ENCODE data around the gene LTB. TPM values are rescaled to one million over a fixed set of nuclear protein-coding genes. Genes with fewer than 3 reads are reported as not detected.

LTB gene
- 31.0 TPM for total RNA-seq

GRCh38 chr6:31582230-31582643, at the start of gene LTB:
Gene LTB, minus strand, starts transcription at chr6:31582424. Its CDS starts 7 bp downstream, at chr6:31582417.
- DNase-seq (ENCODE audit: low read depth in 2 of 3, low spot score in 2 of 3) = no peak

DNA sequence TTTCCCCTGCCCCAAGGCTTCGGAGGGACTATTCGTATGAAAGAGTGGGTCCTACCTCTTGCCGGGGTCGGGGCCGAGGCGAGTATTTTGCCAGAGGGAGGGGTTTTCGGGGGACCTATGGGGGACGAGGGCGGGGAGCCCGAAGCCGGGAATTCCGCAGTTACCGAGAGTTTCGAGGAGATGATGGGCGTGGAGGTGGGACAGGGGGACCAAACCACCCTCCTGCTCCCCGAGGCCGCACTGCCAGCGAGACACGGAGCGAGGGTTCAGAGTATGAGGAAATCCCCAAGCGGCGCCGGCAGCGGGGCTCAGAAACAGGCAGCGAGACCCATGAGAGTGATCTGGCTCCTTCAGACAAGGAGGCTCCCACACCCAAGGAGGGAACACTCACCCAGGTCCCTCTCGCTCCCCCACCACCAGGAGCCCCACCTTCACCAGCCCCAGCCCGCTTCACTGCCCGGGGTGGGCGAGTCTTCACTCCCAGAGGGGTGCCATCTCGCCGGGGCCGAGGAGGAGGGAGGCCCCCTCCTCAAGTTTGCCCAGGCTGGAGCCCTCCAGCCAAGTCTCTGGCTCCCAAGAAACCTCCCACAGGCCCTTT, 49.6 kb upstream of the LTB start:
- no peak for DNase-seq (ENCODE audit: low read depth in 2 of 3, low spot score in 2 of 3)

DNA sequence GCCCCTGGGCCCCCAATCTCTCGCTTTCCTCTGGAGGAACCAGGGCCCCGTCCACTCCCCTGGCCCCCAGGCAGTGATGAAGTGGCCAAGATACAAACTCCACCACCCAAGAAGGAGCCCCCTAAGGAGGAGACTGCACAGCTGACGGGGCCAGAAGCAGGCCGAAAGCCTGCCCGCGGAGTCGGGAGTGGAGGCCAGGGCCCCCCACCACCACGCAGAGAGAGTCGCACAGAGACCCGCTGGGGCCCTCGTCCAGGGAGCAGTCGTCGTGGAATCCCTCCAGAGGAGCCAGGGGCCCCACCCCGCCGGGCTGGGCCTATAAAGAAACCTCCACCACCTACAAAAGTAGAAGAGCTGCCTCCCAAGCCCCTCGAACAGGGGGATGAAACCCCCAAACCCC, 49.0 kb upstream of the LTB start:
- DNase-seq (ENCODE audit: low read depth in 2 of 3, low spot score in 2 of 3) = no peak

GRCh38 chr6:31630177-31630934, 48.1 kb upstream of the LTB start:
- no peak for DNase-seq (ENCODE audit: low read depth in 2 of 3, low spot score in 2 of 3)

DNA sequence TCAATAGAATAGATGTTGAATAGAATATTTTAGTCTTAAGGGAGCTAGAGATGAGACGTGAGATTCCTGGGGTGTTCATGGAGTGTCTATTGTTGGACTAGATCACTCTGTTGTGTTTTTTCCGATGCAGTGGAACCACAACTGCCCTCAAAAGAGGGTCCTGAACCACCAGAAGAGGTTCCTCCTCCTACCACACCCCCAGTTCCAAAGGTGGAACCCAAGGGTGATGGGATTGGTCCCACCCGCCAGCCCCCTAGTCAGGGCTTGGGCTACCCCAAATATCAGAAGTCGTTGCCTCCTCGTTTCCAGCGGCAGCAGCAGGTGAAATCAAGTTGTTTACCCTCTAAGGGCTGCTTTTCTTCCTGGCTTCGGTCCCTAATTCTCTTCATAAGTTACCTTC, 46.8 kb upstream of the LTB start:
- DNase-seq (ENCODE audit: low read depth in 2 of 3, low spot score in 2 of 3) = no peak

- no peak for DNase-seq (ENCODE audit: low read depth in 2 of 3, low spot score in 2 of 3)
These were observed 45.6 kb upstream of the LTB start for GRCh38 chr6:31627690-31628287.

DNA sequence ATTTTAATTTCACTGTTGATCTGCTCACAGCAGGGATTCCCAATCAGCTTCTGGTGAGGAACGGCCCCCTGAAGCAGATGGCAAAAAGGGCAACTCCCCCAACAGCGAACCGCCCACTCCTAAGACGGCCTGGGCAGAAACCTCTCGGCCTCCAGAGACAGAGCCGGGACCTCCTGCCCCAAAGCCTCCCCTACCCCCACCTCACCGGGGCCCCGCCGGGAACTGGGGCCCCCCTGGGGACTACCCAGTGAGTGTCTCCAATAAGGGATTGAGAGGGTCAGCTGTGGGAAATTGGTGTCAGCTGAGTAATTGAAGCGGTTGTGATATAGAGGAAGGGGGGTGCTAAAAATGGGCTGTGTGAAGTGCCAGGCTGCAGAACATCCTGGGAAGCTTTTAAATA, 44.7 kb upstream of the LTB start:
- DNase-seq (ENCODE audit: low read depth in 2 of 3, low spot score in 2 of 3) = no peak

DNA sequence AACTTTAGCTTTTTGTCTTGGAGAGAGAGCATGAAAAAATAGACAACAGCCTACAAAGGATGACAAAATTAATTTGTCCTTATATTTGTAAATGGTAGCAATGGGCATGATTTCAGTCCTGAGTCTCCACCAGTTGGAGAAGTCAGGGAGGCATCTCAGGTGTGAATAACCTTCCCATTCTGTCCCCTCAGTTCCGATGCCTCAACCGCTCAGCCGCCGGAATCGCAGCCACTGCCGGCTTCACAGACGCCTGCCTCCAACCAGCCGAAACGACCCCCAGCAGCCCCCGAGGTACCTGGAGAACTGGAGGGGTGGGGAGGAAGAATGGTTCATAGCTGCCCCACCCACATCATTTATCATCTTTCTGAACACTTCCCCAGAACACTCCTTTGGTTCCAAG, 41.8 kb upstream of the LTB start:
- no peak for DNase-seq (ENCODE audit: low read depth in 2 of 3, low spot score in 2 of 3)

DNA sequence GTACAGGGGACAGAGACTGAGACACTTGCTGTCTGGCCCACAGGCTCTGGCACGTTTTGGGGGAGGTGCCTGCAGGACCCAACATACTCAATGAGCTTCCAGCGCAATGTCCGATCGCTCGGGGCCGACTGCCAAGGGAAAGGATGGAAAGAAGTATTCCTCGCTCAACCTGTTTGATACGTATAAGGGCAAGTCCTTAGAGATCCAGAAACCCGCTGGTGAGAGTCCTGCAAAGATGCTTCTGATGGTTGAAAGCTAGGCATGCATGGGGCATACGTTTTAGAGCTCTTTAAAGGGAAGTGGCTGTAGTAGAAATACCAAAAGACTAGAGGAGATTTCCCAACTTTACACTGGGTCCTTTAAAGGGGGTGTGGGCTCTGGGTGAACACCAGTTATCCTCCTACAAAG, 40.5 kb upstream of the LTB start:
- no peak for DNase-seq (ENCODE audit: low read depth in 2 of 3, low spot score in 2 of 3)

GRCh38 chr6:31621991-31622390, 39.8 kb upstream of the LTB start:
- no peak for DNase-seq (ENCODE audit: low read depth in 2 of 3, low spot score in 2 of 3)

- DNase-seq (ENCODE audit: low read depth in 2 of 3, low spot score in 2 of 3) = no peak
These were observed 39.2 kb upstream of the LTB start for GRCh38 chr6:31621320-31621939.

DNA sequence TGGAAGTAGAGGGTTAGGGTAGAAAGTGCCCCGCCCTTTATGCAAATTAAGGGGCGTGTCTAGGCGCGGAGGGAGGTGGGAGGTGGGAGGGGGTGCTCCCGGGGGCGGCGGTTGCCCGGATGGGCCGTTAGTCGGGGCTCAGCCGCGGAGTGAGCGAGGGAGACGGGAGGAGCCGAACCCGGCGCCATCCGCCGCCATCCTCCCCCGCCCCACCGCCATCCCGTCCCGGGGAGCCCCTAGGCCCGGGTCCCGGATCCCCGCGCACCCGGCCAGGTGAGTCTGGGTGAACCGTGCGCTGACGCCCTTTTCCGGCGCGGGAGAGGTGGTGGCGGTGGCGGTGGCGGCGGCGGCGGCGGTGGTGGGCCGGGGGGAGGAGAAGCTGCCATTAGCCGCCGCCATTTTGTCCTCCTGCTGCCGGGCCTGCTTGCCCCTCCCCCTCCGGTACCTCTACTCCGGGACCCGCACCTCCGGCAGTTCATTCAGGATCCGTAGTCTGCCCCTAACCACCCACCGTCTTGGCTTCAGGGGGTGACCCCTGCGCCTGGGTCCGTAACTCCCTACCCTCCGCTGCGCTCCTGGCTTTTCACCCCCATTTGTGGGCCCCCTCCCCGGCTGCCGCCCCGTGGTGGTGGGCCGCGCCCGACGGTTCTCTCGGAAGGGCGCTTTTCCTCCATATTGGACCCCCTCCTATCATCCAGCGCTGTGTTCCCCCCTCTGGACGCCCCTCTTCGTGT, 38.5 kb upstream of the LTB start, which contains the start of gene PRRC2A:
TSS of gene PRRC2A (plus strand) at position 130 of the 734 bp plus-strand sequence. CDS start 2,075 bp downstream, outside the sequence.
- peak in 2 of 3 donors; percentile 78 to 90 for DNase-seq (ENCODE audit: low read depth in 2 of 3, low spot score in 2 of 3)

DNA sequence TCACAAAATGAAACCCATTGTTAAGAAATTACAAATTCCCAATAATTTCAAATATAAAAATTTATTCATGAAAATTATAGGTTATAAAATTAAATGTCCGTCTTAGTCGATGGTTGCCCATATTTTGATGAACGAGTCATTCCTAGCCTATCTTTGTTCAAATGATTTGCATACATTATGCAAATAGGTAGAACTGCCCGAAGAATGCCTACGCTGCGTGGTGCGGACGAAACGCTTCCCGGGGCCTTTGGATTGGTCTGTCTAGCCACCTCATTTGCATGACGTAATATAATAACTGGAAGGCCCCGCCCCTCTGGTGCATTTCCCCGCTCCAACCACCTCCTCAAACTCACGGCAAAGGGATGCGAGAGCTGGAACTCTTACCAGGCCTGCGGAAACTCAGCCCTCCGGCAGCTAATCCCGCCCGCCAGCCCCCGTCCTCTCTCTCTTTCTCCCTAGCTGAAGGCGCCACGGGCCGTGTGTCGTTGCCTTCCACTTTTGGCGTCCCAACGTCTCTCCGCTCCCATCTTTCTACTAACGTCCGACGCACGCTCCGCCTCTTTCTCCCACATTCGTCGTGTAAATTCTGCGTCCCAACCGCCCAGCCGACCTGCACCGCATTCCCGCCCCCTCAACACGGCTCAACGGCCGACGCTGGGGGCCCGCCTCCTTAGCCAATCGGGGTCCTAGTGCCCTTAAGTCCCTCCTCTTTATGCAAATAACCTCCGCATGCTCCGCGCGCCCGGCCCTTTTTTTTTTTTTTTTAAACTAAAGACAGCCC, 37.8 kb upstream of the LTB start:
- peak; percentile 95 to 100 (median 99) for DNase-seq (ENCODE audit: low read depth in 2 of 3, low spot score in 2 of 3)

GRCh38 chr6:31617010-31617409, 34.8 kb upstream of the LTB start:
- no peak for DNase-seq (ENCODE audit: low read depth in 2 of 3, low spot score in 2 of 3)

GRCh38 chr6:31615748-31616147, 33.5 kb upstream of the LTB start:
- peak in 2 of 3 donors; percentile 70 to 91 for DNase-seq (ENCODE audit: low read depth in 2 of 3, low spot score in 2 of 3)

- DNase-seq (ENCODE audit: low read depth in 2 of 3, low spot score in 2 of 3) = peak in 1 of 3 donors; percentile 44
These were observed 32.7 kb upstream of the LTB start, which contains the start of gene AIF1 for GRCh38 chr6:31614684-31615578. Gene AIF1, plus strand, starts transcription at chr6:31615234. Its CDS starts 96 bp downstream, at chr6:31615330.

GRCh38 chr6:31614075-31614619, 31.9 kb upstream of the LTB start:
- DNase-seq (ENCODE audit: low read depth in 2 of 3, low spot score in 2 of 3) = no peak

GRCh38 chr6:31610968-31611367, 28.7 kb upstream of the LTB start:
- DNase-seq (ENCODE audit: low read depth in 2 of 3, low spot score in 2 of 3) = no peak

Data from hematopoietic multipotent progenitor cell (in vitro differentiated cells).